KOPT-K1 (cell line): ENCODE results near the gene ATP2C2.
"Not testable (repeated sequence)": the region's sequence is repeated elsewhere in the genome, so short reads cannot be mapped to it uniquely, and the experiment has no call there.

ENCODE experiments used
- H3K27ac ChIP-seq: fragments of 200-600 bp; sonication (generic); 2 replicates; pipeline ENCODE4 v1.5.1; 2016; ENCODE audit warnings: antibody characterized with exemption, mild to moderate bottlenecking, low read depth, low read length; ENCODE audit not compliant: poor library complexity, severe bottlenecking
- H3K36me3 ChIP-seq: fragments of 200-600 bp; sonication (generic); 2 replicates; pipeline ENCODE4 v1.5.1; 2017; ENCODE audit warnings: antibody characterized with exemption, mild to moderate bottlenecking, low read length, moderate library complexity; ENCODE audit not compliant: insufficient read depth
- H3K9me3 ChIP-seq: fragments of 200-600 bp; sonication (generic); 2 replicates; pipeline ENCODE4 v1.5.1; 2017; ENCODE audit warnings: antibody characterized with exemption, low read length, mild to moderate bottlenecking; ENCODE audit not compliant: insufficient read depth, poor library complexity, severe bottlenecking

The ATP2C2 gene

GRCh38 chr16:84332975-84333684 lies 35.2 kb upstream of the ATP2C2 start:
- Histone ChIP-seq H3K27ac (no peak overlapping the region), H3K9me3 (peaks cover 24% of the 10 kb centered on the region), H3K36me3 (no peaks in the 10 kb centered on the region)

- peaks cover 24% of the 10 kb centered on the region for H3K9me3 ChIP-seq
These were observed 34.3 kb upstream of the ATP2C2 start for GRCh38 chr16:84334058-84334457.

GRCh38 chr16:84334482-84334881 lies 33.9 kb upstream of the ATP2C2 start:
- Histone ChIP-seq H3K9me3 (peaks cover 24% of the 10 kb centered on the region), H3K27ac (no peak overlapping the region), H3K36me3 (no peaks in the 10 kb centered on the region)

More at GRCh38 chr16:84334058-84334457, 34.3 kb upstream of the ATP2C2 start:
- Histone ChIP-seq H3K36me3 (no peaks in the 10 kb centered on the region), H3K27ac (no peak overlapping the region)

GRCh38 chr16:84337236-84337635 lies 31.1 kb upstream of the ATP2C2 start:
- not testable (repeated sequence) for H3K27ac ChIP-seq, H3K36me3 ChIP-seq
- H3K9me3 ChIP-seq, result peaks cover 24% of the 10 kb centered on the region

GRCh38 chr16:84339311-84339710 lies 29.0 kb upstream of the ATP2C2 start:
- Histone ChIP-seq H3K36me3 (no peaks in the 10 kb centered on the region), H3K9me3 (peaks cover 24% of the 10 kb centered on the region), H3K27ac (no peak overlapping the region)

- Histone ChIP-seq H3K9me3 (peaks cover 23% of the 10 kb centered on the region), H3K36me3 (no peaks in the 10 kb centered on the region), H3K27ac (no peak overlapping the region)
These were observed 28.6 kb upstream of the ATP2C2 start for GRCh38 chr16:84339766-84340165.

- H3K27ac ChIP-seq, result no peak overlapping the region
- no peaks in the 10 kb centered on the region for H3K36me3 ChIP-seq
- H3K9me3 ChIP-seq, result peaks cover 16% of the 10 kb centered on the region
These were observed 27.9 kb upstream of the ATP2C2 start for GRCh38 chr16:84340325-84341040.

- H3K27ac ChIP-seq, result no peak overlapping the region
- no peaks in the 10 kb centered on the region for H3K36me3 ChIP-seq
- H3K9me3 ChIP-seq, result peaks cover 12% of the 10 kb centered on the region
These were observed 26.6 kb upstream of the ATP2C2 start for GRCh38 chr16:84341528-84342295.

- not testable (repeated sequence) for H3K27ac ChIP-seq, H3K36me3 ChIP-seq, H3K9me3 ChIP-seq
These were observed 24.5 kb upstream of the ATP2C2 start for GRCh38 chr16:84343800-84344199.

- Histone ChIP-seq H3K9me3 (no peaks in the 10 kb centered on the region), H3K36me3 (no peaks in the 10 kb centered on the region), H3K27ac (no peak overlapping the region)
These were observed 23.6 kb upstream of the ATP2C2 start for GRCh38 chr16:84344781-84345180.

- H3K9me3 ChIP-seq, result no peaks in the 10 kb centered on the region
- H3K27ac ChIP-seq, result no peak overlapping the region
- H3K36me3 ChIP-seq, result no peaks in the 10 kb centered on the region
These were observed 21.2 kb upstream of the ATP2C2 start for GRCh38 chr16:84347161-84347560.

- no peak overlapping the region for H3K27ac ChIP-seq
- no peaks in the 10 kb centered on the region for H3K36me3 ChIP-seq
- H3K9me3 ChIP-seq, result no peaks in the 10 kb centered on the region
These were observed 19.9 kb upstream of the ATP2C2 start for GRCh38 chr16:84348386-84348888.

- no peaks in the 10 kb centered on the region for H3K9me3 ChIP-seq
- no peaks in the 10 kb centered on the region for H3K36me3 ChIP-seq
- H3K27ac ChIP-seq, result no peak overlapping the region
These were observed 18.3 kb upstream of the ATP2C2 start for GRCh38 chr16:84349862-84350684.

GRCh38 chr16:84350685-84351400 lies 17.5 kb upstream of the ATP2C2 start:
- Histone ChIP-seq H3K36me3 (no peaks in the 10 kb centered on the region), H3K9me3 (no peaks in the 10 kb centered on the region), H3K27ac (no peak overlapping the region)
